ENCODE data around the gene FUOM.

FUOM gene

GRCh38 chr10:133349577-133350011, 8.2 kb downstream of the FUOM start:
- no peak for DNase-seq

GRCh38 chr10:133349160-133349568, 8.7 kb downstream of the FUOM start:
- DNase-seq, result no peak

GRCh38 chr10:133347710-133348517, 9.9 kb downstream of the FUOM start:
- no peak for DNase-seq

GRCh38 chr10:133346413-133346812, 11.4 kb downstream of the FUOM start:
- no peak for DNase-seq

GRCh38 chr10:133344236-133344635, 13.6 kb downstream of the FUOM start:
- no peak for DNase-seq

GRCh38 chr10:133343558-133343957, 14.3 kb downstream of the FUOM start:
- DNase-seq, result no peak

GRCh38 chr10:133342942-133343341, 14.9 kb downstream of the FUOM start:
- no peak for DNase-seq

GRCh38 chr10:133341983-133342382, 15.8 kb downstream of the FUOM start:
- no peak for DNase-seq

GRCh38 chr10:133339708-133340380, 18.0 kb downstream of the FUOM start:
- DNase-seq, result no peak

- no peak for DNase-seq
Observed at GRCh38 chr10:133338080-133339071, 19.4 kb downstream of the FUOM start.

- no peak for DNase-seq
Observed at GRCh38 chr10:133337370-133337725, 20.5 kb downstream of the FUOM start.

- DNase-seq, result no peak
Observed at GRCh38 chr10:133336577-133337369, 21.0 kb downstream of the FUOM start, which contains the start of gene CALY. Gene CALY, minus strand, starts transcription at chr10:133336896. Its CDS starts 7,907 bp downstream, at chr10:133328989.

- no peak for DNase-seq
Observed at GRCh38 chr10:133336118-133336576, 21.7 kb downstream of the FUOM start.

- DNase-seq, result no peak
Observed at GRCh38 chr10:133335246-133336117, 22.3 kb downstream of the FUOM start.

- DNase-seq, result no peak
Observed at GRCh38 chr10:133334503-133335245, 23.1 kb downstream of the FUOM start.

- no peak for DNase-seq
Observed at GRCh38 chr10:133332936-133333699, 24.7 kb downstream of the FUOM start.

GRCh38 chr10:133329491-133330202, 28.2 kb downstream of the FUOM start:
- DNase-seq, result no peak

Measured in NCI-H524 treated with DMSO at 0.1 percent for 48 hours (cell line).